IMR-90 (cell line): ENCODE measurements around the gene UBXN2A. TPM values are rescaled to one million over a fixed set of nuclear protein-coding genes. Genes with fewer than 3 reads are reported as not detected.
A peak's percentile ranks its signal among the peaks of the same experiment; 100 is the strongest.

Source experiments
- ATAC-seq: fragments of 200-7000 bp; cut with Tn5 transposase; 2 replicates; pipeline ENCODE4 v1.9.1; 2020; ENCODE audit warnings: low read depth, mild to moderate bottlenecking, moderate library complexity
- BruUV-seq: library from RNA; stranded (reverse); fragments of 400-500 nt; replicated peaks from 2 replicates; lab custom pipeline; 2021; lab: Mats Ljungman, UMichigan
- CTCF ChIA-PET: fragments of 300-600 bp; formaldehyde crosslinking; extraction: SDS; loops from one replicate; lab custom pipeline; 2021; ENCODE audit warnings: antibody characterized with exemption; lab: Yijun Ruan, JAX
- POLR2A ChIA-PET: fragments of 300-600 bp; sonication (Branson Sonifier 250); formaldehyde crosslinking; loops from one replicate; lab custom pipeline; 2022; ENCODE audit warnings: antibody characterized with exemption; ENCODE audit not compliant: unreplicated experiment; lab: Charles Lee
- DNase-seq: peaks from one replicate; pipeline ENCODE4 v3.0.0; 2013
- H2AFZ ChIP-seq: replicated peaks from 2 replicates; pipeline ENCODE3; 2013; ENCODE audit warnings: low read length, mild to moderate bottlenecking; ENCODE audit not compliant: poor library complexity
- H2AK5ac ChIP-seq: 2 replicates; pipeline ENCODE4 v1.6.1; 2013; ENCODE audit warnings: low read depth, low read length, inconsistent platforms
- H2AK9ac ChIP-seq: replicated peaks from 2 replicates; pipeline ENCODE3; 2013; ENCODE audit warnings: mild to moderate bottlenecking, low read depth, low read length, moderate library complexity; ENCODE audit not compliant: poor library complexity
- H2BK120ac ChIP-seq: 2 replicates; pipeline ENCODE4 v1.6.1; 2013; ENCODE audit warnings: low read depth, low read length, inconsistent platforms
- H2BK15ac ChIP-seq: 3 replicates; pipeline ENCODE4 v1.6.1; 2013; ENCODE audit warnings: low read depth, low read length, inconsistent platforms
- H2BK20ac ChIP-seq: 2 replicates; pipeline ENCODE4 v1.6.1; 2013; ENCODE audit warnings: low read depth, mild to moderate bottlenecking, inconsistent platforms, low read length, moderate library complexity
- H2BK5ac ChIP-seq: 2 replicates; pipeline ENCODE4 v1.6.1; 2013; ENCODE audit warnings: mild to moderate bottlenecking, low read depth, low read length, inconsistent platforms; ENCODE audit not compliant: poor library complexity, severe bottlenecking
- H3K14ac ChIP-seq: replicated peaks from 2 replicates; pipeline ENCODE4 v1.6.1; 2013; ENCODE audit warnings: low read depth, low read length, inconsistent platforms
- H3K18ac ChIP-seq: 2 replicates; pipeline ENCODE4 v1.6.1; 2013; ENCODE audit warnings: low read depth, low read length, control low read depth
- H3K23ac ChIP-seq: 2 replicates; pipeline ENCODE4 v1.6.1; 2013; ENCODE audit warnings: low read depth, low read length, inconsistent platforms
- H3K27ac ChIP-seq: 2 replicates; pipeline ENCODE4 v1.5.1; 2013; ENCODE audit warnings: mild to moderate bottlenecking, control low read depth, low read length; ENCODE audit not compliant: insufficient read depth
- H3K27me3 ChIP-seq: 2 replicates; pipeline ENCODE4 v1.6.1; 2013; ENCODE audit warnings: low read length; ENCODE audit not compliant: control insufficient read depth, insufficient read depth
- H3K36me3 ChIP-seq: 2 replicates; pipeline ENCODE4 v1.6.1; 2013; ENCODE audit warnings: low read length, mixed read lengths; ENCODE audit not compliant: control insufficient read depth, insufficient read depth
- H3K4ac ChIP-seq: 2 replicates; pipeline ENCODE4 v1.6.1; 2013; ENCODE audit warnings: low read depth, low read length, inconsistent platforms
- H3K4me1 ChIP-seq: 2 replicates; pipeline ENCODE4 v1.6.1; 2013; ENCODE audit warnings: low read length, mixed read lengths; ENCODE audit not compliant: control insufficient read depth, insufficient read depth
- H3K4me2 ChIP-seq: 2 replicates; pipeline ENCODE4 v1.6.1; 2013; ENCODE audit warnings: low read depth, mild to moderate bottlenecking, control low read depth, low read length, moderate library complexity
- H3K4me3 ChIP-seq: 2 replicates; pipeline ENCODE4 v1.5.1; 2013; ENCODE audit warnings: low read depth, mild to moderate bottlenecking, control low read depth, low read length, moderate library complexity; ENCODE audit not compliant: insufficient read depth
- H3K56ac ChIP-seq: 2 replicates; pipeline ENCODE4 v1.6.1; 2013; ENCODE audit warnings: low read length, inconsistent platforms; ENCODE audit not compliant: insufficient read depth; ENCODE audit errors: extremely low read depth
- H3K79me1 ChIP-seq, 2 experiments: 2 replicates each; pipeline ENCODE4 v1.6.1; 2013; ENCODE audit warnings: low read length in 2 of 2, inconsistent platforms in 1 of 2, low read depth in 1 of 2
- H3K9ac ChIP-seq: 2 replicates; pipeline ENCODE4 v1.6.1; 2013; ENCODE audit warnings: low read depth, low read length, control low read depth
- H3K9me1 ChIP-seq: 2 replicates; pipeline ENCODE4 v1.6.1; 2013; ENCODE audit warnings: low read length, inconsistent platforms; ENCODE audit not compliant: insufficient read depth
- H3K9me3 ChIP-seq: 2 replicates; pipeline ENCODE4 v1.6.1; 2013; ENCODE audit warnings: low read length; ENCODE audit not compliant: control insufficient read depth, insufficient read depth
- H4K20me1 ChIP-seq: 2 replicates; pipeline ENCODE4 v1.6.1; 2013; ENCODE audit warnings: low read length, inconsistent platforms; ENCODE audit not compliant: insufficient read depth
- H4K5ac ChIP-seq: 2 replicates; pipeline ENCODE4 v1.6.1; 2013; ENCODE audit warnings: mild to moderate bottlenecking, low read depth, low read length, control low read depth
- H4K8ac ChIP-seq, 2 experiments: 2 replicates each; pipeline ENCODE4 v1.6.1; 2013; ENCODE audit warnings: low read depth in 2 of 2, low read length in 2 of 2, control low read depth in 1 of 2, inconsistent platforms in 1 of 2
- H4K91ac ChIP-seq: 2 replicates; pipeline ENCODE4 v1.6.1; 2013; ENCODE audit warnings: low read depth, low read length, inconsistent platforms; ENCODE audit not compliant: insufficient read depth
- BHLHE40 ChIP-seq: fragments of 150-350 bp; IDR thresholded peaks from 2 replicates; pipeline ENCODE4 v1.6.1; 2016; ENCODE audit warnings: mild to moderate bottlenecking, low read depth, low read length
- CEBPB ChIP-seq: IDR thresholded peaks from 2 replicates; pipeline ENCODE4 v1.6.1; 2012; ENCODE audit warnings: low read depth, low read length, improper control_type of control experiment
- CHD1 ChIP-seq: IDR thresholded peaks from 2 replicates; pipeline ENCODE4 v1.6.1; 2012; ENCODE audit warnings: low read depth, low read length, improper control_type of control experiment
- CTCF ChIP-seq: conservative IDR thresholded peaks from 2 replicates; pipeline ENCODE4 v1.5.1; 2012; ENCODE audit warnings: mild to moderate bottlenecking, low read depth, low read length, improper control_type of control experiment
- ELK1 ChIP-seq: fragments of 150-350 bp; IDR thresholded peaks from 2 replicates; pipeline ENCODE4 v1.6.1; 2016; ENCODE audit warnings: low read depth, mild to moderate bottlenecking, low read length, moderate library complexity, borderline replicate concordance
- FOS ChIP-seq: fragments of 150-350 bp; IDR thresholded peaks from 2 replicates; pipeline ENCODE4 v1.6.1; 2016; ENCODE audit warnings: low read depth, low read length
- MAFK ChIP-seq: IDR thresholded peaks from 2 replicates; pipeline ENCODE4 v1.6.1; 2012; ENCODE audit warnings: low read depth, low read length, improper control_type of control experiment
- MAZ ChIP-seq: IDR thresholded peaks from 2 replicates; pipeline ENCODE4 v1.6.1; 2012; ENCODE audit warnings: low read depth, mild to moderate bottlenecking, low read length, improper control_type of control experiment, moderate library complexity, borderline replicate concordance
- MXI1 ChIP-seq: IDR thresholded peaks from 2 replicates; pipeline ENCODE4 v1.6.1; 2012; ENCODE audit warnings: low read depth, mild to moderate bottlenecking, low read length, moderate library complexity, borderline replicate concordance
- NFE2L2 ChIP-seq: fragments of 150-350 bp; IDR thresholded peaks from 2 replicates; pipeline ENCODE4 v1.6.1; 2016; ENCODE audit warnings: low read depth, mild to moderate bottlenecking, low read length
- POLR2A ChIP-seq: IDR thresholded peaks from 2 replicates; pipeline ENCODE4 v1.6.1; 2012; ENCODE audit warnings: mild to moderate bottlenecking, low read depth, low read length
- RAD21 ChIP-seq: IDR thresholded peaks from 2 replicates; pipeline ENCODE4 v1.6.1; 2012; ENCODE audit warnings: low read length, improper control_type of control experiment
- RCOR1 ChIP-seq: IDR thresholded peaks from 2 replicates; pipeline ENCODE4 v1.6.1; 2012; ENCODE audit warnings: mild to moderate bottlenecking, low read length, improper control_type of control experiment; ENCODE audit not compliant: insufficient replicate concordance
- RFX5 ChIP-seq: IDR thresholded peaks from 2 replicates; pipeline ENCODE4 v1.8.0; 2012; ENCODE audit warnings: low read depth, mild to moderate bottlenecking, low read length, moderate library complexity
- SMC3 ChIP-seq: fragments of 150-350 bp; IDR thresholded peaks from 2 replicates; pipeline ENCODE4 v1.6.1; 2016; ENCODE audit warnings: low read depth, mild to moderate bottlenecking, antibody characterized with exemption, low read length, moderate library complexity
- USF2 ChIP-seq: fragments of 150-350 bp; IDR thresholded peaks from 2 replicates; pipeline ENCODE4 v1.6.1; 2017; ENCODE audit warnings: mild to moderate bottlenecking, antibody characterized with exemption, low read length, low read depth
- WGBS, 2 experiments: methylation state at CpG; one replicate each; pipeline versions ENCODE4 v1.1.5 to v1.1.7; 2013; ENCODE audit warnings: missing lambda C conversion rate in 2 of 2; ENCODE audit not compliant: insufficient read length in 1 of 2; ENCODE audit errors: extremely low coverage in 2 of 2; 5-methylcytosine and 5-hydroxymethylcytosine counted together
- dilution Hi-C: fragments of 300-500 bp; cut with HindIII; formaldehyde crosslinking; loops from one replicate; pipeline ENCODE4 v1.14.3; 2018; ENCODE audit warnings: low sequenced_read_pairs; ENCODE audit not compliant: unreplicated experiment
- in situ Hi-C: fragments of 300-500 bp; cut with MboI; formaldehyde crosslinking; loops from 3 replicates; pipeline ENCODE4 v1.14.3; 2019; ENCODE audit warnings: low sequenced_read_pairs, inconsistent platforms, mixed read lengths
- intact Hi-C: fragments of 100-400 bp; cut with micrococcal nuclease; formaldehyde crosslinking; loops from 2 replicates; pipeline ENCODE4 v1.10.0; 2022
- polyA plus RNA-seq, 3 experiments: library from polyadenylated mRNA; depleted of rRNA; stranded (reverse); fragments of >200 nt; gene quantifications; 2 replicates each; pipeline ENCODE4 v1.2.3, GENCODE V29; 2012; ENCODE audit warnings: low replicate concordance in 1 of 3
- total RNA-seq: library from RNA; depleted of rRNA; stranded (reverse); fragments of >200 nt; gene quantifications from 2 replicates; pipeline ENCODE4 v1.2.3, GENCODE V29; 2012

Gene UBXN2A
- total and polyA plus RNA-seq, 2 of the 4 experiments (the other 2 are of a cell fraction), result 4.6 to 7.7 TPM

DNA sequence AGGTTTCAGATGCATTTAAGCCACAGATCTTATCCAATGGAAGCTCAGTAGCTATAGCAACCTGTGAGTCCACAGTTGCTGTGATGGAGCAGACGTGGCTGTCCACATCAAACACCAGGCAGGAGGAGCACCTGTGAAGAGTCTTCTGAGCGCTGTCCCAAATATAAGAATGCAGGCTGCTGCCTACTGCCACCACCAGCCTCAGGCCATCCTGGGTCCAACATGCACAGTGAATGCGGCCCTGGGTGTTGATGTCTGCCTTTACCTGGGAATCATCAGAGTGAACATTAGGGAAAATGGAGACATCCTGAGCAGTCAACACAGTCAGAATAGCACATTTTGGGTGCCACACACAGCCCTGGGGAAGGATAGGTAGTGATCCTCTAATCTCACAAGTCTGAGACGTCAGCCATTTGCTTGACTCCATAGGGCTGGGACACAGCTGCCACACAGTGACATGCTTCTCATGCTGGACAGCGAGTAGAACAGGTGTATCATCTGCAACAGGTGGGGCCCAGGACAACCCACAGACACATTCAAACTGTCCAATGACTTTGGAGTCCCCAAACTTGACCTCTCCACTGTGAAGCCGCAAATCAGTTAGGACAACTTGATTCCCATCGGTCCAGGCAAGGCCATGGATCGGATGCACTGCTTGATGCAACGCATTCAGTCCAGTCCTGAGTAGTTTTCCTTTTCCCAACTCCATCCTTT, 98.7 kb downstream of the UBXN2A start:
- H3K79me1 ChIP-seq, result peaks cover 10 to 31% of the 10 kb centered on the region in 2 experiments; a peak in 3 of 4 replicates
- H3K23ac ChIP-seq, result no peak overlapping the region
- no TSS peak for BruUV-seq
- H3K18ac ChIP-seq, result no peak overlapping the region
- H3K4me2 ChIP-seq, result no peak overlapping the region
- TF ChIP-seq MAZ (no peak), USF2 (no peak), RFX5 (no peak), RAD21 (no peak), MAFK (no peak), SMC3 (no peak), NFE2L2 (no peak), POLR2A (no peak), FOS (no peak), MXI1 (no peak), CHD1 (no peak), CEBPB (no peak), RCOR1 (no peak), CTCF (no peak), ELK1 (no peak), BHLHE40 (no peak)
- H2BK5ac ChIP-seq, result no peak overlapping the region
- dilution Hi-C loops, result no loop called here
- no peak for ATAC-seq
- H3K27me3 ChIP-seq, result no peaks in the 10 kb centered on the region
- H2BK15ac ChIP-seq, result no peak overlapping the region
- H3K14ac ChIP-seq, result no peak overlapping the region
- no peak overlapping the region for H3K27ac ChIP-seq
- H4K91ac ChIP-seq, result no peak overlapping the region
- no peak overlapping the region for H2BK120ac ChIP-seq
- peak overlapping the region; percentile 33 for H2AFZ ChIP-seq
- no peaks in the 10 kb centered on the region for H4K20me1 ChIP-seq
- H2BK20ac ChIP-seq, result no peak overlapping the region
- peaks cover 5% of the 10 kb centered on the region; the same call in 1 of the 2 replicates for H3K9me1 ChIP-seq
- no peak overlapping the region for H3K4me3 ChIP-seq
- no peak overlapping the region for H3K56ac ChIP-seq
- POLR2A ChIA-PET, result no interaction called here
- H3K9me3 ChIP-seq, result no peaks in the 10 kb centered on the region
- DNase-seq, result no peak
- no peak overlapping the region for H4K8ac ChIP-seq
- CTCF ChIA-PET, result no interaction called here
- intact Hi-C loops, result no loop called here
- no peak overlapping the region for H3K4ac ChIP-seq
- 78% methylated on average over 3 of the region's 9 CpGs; no CpG with 5 or more reads in 1 of the 2 experiments for WGBS, 2 experiments
- H3K9ac ChIP-seq, result no peak overlapping the region
- H2AK5ac ChIP-seq, result no peak overlapping the region
- peaks cover 11% of the 10 kb centered on the region for H3K36me3 ChIP-seq
- H3K4me1 ChIP-seq, result no peaks in the 10 kb centered on the region
- H2AK9ac ChIP-seq, result peak overlapping the region; percentile 61
- H4K5ac ChIP-seq, result no peak overlapping the region
- in situ Hi-C loops, result no loop called here
